ENCODE results near the gene HMGB2.

Gene HMGB2

DNA sequence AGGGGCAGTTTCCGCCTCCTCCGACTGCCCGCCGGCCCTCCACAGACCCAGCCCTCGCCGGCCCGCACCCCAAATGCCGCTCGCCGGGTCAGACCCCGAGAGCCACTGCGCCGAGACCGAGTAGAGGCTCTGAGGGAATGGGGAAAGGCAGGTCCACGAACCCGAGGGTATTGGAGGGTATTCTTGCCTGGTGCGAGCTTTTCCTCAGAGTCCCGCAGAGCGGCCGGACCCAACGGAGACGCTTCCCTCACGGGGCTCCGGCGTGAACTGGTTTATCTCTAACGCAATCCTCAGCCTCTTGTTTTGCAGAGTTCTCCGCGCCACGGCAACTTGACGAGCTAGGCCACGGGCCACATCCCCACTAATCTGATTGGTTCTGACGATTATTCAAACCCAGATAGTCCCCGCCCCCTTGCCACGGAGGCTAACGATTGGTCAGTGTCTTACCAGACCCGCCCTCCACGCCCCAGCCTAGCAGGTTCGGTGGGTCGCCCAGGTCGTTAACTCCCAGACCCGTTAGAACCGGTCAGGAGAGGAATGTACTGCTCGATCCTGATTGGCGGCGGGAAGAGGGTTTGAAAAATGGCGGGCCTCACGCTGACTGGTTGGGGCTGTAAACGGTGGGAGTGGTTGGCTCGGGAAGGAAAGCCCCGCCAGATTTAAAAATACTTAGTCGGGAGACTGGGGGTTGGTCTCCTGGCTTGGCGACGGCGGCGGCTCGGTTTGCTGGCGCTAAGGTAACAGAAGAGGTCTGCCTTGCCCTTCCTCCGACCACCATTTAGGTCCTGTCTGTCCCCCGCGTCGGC, at the start of gene HMGB2:
TSS of gene HMGB2 (minus strand) at position 274 of the 806 bp plus-strand sequence. CDS start 709 bp downstream, outside the sequence.
- peak; percentile 98 for DNase-seq

DNA sequence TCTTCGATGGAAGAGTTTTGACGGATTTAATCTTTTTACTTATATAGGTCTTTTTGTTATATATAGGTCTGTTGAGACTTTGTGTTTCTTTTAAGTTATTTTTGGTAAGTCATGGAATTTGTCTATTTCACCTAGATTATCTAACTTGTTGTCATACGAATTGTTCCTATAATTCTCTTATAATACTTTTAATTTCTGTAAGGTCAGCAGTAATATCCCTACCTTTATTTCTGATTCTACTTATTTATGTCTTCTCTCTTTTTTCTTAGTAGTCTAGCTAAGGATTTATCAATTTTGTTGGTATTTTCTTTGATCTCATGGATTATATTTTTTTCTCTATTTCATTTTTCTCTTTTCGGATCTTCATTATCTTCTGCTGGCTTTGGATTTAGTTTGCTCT, 48.2 kb upstream of the HMGB2 start:
- DNase-seq: no peak

DNA sequence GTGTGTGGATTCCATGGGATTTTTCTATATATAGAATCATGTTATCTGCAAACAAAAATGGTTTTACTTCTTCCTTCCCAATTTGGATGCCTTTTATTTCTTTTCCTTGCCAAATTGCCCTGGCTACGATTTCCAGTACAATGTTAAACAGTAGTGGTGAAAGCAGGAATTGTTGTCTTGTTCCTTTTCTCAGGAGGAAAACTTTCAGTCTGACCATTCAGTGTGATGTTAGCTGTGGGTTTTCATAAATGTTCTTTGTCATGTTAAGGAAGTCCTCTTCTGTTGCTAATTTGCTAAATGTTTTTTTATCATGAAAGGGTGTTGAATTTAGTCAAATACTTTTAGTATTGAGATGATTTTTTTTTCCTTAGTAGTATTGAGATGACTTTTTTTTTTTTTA, 47.5 kb upstream of the HMGB2 start:
- no peak for DNase-seq

DNA sequence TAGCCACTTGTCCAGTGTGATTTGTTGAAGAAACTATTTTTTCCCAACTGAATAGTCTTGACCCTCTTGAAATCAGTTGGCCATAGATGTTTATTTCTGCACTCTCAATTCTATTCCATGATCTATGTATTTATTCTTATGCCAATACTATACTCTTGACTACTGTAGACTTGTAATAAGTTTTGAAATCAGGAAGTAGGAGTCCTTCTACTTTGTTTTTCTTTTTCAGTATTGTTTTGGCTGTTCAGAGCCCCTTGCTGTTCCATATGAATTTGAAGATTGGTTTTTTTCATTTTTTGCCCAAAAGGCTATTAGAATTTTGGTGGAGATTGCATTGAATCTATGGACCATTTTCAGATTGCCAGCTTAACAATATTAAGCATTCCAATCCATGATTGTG, 46.8 kb upstream of the HMGB2 start:
- no peak for DNase-seq

DNA sequence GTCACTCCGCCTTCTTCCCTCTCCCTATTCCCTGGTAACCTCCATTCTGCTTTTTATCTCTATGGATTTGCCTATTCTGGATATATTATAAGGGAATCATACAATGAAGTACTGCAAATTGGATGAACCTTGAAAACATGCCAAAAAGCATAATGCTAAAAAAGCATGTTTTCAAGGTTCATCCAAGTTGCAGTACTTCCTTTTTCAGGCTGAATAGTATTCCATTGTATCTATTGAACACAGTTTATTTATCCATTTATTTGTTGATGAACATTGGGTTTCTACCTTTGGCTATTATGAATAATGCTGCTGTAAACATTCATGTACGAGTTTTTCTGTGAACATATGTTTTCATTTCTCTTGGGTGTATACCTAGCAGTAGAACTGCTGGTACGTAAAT, 45.8 kb upstream of the HMGB2 start:
- no peak for DNase-seq

DNA sequence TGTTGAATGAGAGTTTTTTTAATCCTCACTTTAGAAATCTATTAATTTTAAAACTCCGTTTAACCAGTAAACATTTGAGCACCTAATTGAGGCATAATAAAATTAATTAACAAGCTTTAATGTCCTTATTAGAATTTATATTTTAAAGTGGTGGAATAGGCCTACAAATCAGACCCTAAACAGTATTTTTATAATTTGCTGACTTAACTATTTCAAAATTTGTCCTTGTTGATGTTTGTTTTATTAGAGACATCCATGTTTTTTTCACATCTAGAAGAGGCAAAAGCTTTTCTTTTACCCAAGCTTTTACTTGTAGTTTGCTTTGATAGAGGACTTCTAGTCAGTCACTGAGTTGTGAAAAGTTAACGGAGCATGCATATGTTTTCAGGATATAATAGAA, 40.4 kb upstream of the HMGB2 start:
- no peak for DNase-seq

DNA sequence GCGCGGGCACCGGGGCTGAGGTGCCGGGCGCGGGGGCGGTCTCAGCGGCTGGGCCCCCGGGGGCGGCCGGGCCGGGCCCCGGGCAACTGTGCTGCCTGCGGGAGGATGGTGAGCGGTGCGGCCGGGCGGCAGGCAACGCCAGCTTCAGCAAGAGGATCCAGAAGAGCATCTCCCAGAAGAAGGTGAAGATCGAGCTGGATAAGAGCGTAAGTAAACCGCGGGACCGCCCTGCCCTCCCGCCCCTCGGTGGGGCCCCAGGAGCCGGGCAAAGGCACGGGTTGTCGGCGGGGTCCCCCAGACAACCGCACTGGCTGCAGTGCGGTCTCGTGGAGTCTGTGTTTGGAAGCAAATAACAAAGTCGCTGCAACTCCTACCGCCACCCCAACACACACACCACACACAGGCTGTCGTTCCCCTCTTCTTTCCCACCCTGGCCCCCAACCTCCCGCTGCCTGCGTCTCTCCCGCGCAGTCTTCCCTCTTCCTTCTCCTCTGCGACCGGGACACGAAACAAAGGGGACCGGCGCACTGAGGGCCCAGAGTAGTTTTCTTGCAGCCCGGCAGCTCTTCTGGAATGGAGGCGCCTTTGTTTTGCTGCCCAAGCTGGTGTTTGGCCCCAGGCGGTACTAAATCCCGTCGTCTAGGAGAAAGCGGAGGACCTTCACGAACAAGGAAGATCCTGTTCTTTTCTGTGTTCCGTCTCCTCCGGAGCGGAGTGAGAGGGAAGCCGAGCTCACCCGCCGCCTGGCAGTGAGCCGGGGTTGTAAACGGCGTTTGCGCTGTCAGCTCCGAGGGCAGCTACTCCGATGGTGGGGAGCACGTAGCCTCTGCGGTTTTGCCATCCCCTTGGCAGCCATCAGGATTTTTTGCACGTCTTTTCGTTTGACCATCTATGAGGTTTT, 37.4 kb upstream of the HMGB2 start:
- DNase-seq: peak; percentile 44

DNA sequence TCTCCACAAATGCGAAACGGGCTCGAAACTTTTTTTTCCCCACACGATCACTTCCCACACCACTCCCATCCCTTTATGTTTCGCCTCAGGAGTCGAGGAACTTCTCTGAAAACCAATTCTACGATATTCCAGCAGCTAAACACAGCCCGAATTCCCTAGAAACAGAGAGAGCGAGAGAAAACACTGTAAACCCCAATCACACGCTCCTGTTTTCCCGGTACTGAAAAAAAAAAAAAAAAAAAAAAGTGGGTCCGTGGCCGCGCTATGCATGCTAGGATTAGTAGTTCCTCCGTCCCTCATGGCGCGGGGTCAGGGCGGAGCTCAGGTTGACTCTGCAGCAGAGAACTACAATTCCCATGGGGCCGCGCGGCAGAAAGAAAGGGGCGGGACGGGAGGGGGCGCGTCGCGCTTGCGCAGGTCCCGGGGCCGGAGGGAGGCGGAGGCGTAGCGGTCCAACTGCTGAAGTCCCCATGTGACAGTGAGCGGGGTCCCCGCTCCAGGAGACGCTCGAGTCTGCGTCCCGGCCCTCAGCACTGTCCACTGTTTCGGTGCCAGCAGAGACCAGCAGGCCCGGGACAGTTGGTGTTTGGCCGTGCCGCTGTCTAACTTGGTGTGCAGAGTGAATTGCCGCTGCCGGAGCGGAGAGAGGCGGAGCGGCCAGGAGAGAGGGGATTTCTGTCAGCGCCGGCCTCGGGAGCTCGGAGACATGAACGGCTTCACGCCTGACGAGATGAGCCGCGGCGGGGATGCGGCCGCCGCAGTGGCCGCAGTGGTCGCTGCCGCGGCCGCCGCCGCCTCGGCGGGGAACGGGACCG, 36.5 kb upstream of the HMGB2 start, which contains the start of gene SAP30:
TSS of gene SAP30 (plus strand) at position 478 of the 815 bp plus-strand sequence. CDS start at position 707, 229 bp downstream.
- peak; percentile 96 for DNase-seq

DNA sequence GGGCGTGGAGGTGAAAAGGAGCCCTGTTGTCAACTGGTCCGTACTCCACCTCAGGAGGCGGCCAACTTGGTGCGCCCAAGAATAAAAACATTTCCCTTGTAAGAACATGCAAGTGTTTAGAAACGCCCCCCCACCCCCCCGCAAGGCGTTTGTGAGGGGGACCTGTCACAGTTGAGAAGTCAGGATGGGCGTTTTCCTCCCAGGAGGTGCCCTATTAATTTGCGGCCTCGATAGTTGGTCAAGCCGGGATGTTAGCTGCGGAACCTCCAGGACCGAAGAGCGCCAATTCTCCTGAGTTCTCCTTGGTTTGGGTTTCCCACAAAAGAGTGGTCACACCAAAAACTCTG, 35.9 kb upstream of the HMGB2 start:
- DNase-seq: no peak

DNA sequence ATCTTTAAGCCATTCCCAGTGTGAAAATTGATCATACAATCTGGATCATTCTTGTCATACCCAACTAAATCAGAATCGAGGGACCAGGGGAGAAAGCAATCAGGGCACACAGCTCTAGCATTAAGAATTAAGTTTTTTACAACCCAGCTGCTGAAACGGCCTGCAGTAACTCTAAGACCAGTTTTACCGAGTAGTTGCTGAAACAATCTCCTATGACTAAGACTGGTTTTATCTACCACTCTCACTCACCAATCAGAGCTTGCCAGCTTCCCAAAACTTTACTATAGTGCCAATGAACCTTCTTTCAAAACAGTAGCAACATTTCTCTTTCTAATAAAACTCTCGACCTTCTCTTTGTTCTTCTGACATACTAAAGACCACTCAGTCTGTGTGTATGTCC, 33.8 kb upstream of the HMGB2 start:
- no peak for DNase-seq

DNA sequence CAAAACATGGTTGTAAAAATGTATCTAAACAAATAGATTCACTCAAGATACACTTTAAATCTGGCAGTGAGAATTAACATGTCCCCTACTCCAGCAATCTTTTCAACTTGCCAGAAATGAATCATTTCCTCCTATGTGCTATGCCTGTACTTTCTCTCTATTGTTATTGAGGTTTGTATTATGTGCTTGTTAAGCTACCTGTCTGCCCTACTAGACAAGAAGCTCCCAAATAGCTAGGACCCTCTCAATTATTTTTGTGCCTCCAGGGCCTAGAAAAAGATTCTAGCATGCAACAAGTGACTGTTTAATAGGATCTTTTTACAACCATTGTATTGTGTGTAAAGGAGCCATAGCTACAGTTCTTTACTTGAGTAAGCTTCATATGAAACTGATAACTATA, 33.1 kb upstream of the HMGB2 start:
- DNase-seq: no peak

DNA sequence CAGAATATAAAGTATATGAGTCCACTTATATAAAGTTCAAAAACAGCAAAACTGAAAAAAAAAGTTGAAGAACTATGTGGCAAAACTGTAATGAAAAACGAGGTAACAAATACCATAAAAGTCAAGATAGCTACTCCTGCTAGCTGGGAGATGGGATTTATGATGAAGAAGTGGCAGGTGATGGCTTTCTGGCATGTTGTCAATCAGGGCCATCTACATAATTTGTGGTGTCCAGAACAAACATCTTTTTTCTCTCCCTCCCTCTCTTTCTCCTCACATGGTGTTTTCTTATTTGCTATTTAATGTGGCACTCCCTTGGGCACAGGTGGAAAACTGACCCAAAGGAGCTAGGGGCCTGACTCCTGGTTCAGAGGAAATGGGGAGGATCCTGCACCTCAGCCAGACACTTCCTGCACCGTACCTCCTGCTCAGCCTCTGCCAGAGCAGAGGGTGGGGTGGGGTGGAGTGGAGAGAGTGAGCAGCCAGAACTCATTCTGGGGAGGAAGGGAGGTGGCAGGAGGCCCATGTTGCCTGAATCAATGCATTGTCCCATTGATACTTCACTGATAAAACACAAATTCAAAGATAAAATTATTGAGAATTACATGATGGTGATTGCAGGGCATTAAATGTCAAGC, 31.3 kb upstream of the HMGB2 start:
- DNase-seq: no peak

DNA sequence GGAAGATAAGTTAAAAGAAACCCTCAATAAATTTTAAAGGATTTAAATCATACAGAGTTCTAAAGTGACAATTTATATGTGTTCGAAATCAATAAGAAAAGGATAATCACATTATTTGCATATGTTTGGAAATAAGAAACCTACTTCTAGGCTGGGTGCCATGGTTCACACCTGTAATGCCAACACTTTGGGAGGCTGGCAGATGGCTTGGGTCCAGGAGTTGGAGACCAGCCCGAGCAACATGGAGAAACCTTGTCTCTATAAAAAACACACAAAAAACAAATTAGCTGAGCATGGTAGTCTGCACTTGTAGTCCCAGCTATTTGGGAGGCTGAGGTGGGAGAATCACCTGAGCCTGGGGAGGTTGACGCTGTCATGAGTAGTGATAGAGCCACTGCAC, 28.5 kb upstream of the HMGB2 start:
- no peak for DNase-seq

DNA sequence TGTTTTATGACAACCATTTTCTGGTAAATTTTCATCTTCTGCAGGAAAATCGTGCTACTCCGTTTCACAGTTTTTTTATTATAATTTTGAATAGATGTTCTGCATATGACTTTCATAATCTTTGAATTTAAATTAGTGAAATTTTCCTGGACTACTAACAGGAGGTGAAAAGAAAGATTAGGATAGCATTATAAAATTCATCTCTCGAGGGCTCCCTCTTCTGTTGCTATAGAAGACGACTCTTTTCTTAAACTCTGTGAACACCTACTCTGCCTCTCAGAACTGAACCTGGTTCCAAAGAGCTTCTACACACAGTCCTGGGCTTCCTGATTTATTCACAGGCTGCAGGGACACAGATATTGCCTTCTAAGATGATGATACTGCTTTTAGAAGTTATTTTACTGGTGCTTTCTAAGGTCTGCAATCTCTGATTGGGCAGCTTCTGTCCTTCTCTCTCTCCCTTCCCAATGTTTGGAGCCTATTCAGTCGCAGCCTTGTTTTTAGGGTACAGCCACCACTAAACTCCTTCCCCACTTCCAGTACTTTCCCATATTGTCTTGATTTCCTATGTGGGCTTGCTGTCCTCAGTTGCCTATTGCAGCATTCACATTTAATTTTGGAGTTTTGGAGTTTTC, 26.5 kb upstream of the HMGB2 start:
- no peak for DNase-seq

DNA sequence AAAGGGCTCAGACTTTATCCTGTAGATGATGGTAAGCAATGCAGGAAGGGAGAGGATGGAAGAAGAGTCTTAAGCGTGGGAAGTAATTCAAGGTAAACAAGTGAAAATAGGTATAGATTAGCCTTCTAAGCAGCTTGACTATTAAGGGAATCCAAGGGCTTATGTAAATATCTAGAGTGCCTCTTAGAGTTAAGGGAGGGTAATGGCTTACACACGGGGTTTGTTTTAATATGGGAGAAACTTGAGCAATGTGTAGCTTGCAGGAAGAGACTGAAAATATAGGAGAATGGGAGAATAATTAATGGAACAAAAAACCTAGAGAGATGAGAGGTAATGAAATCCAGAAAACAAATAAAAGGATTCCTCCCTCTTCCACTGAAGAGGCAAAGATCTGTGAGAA, 23.8 kb upstream of the HMGB2 start:
- DNase-seq: no peak

DNA sequence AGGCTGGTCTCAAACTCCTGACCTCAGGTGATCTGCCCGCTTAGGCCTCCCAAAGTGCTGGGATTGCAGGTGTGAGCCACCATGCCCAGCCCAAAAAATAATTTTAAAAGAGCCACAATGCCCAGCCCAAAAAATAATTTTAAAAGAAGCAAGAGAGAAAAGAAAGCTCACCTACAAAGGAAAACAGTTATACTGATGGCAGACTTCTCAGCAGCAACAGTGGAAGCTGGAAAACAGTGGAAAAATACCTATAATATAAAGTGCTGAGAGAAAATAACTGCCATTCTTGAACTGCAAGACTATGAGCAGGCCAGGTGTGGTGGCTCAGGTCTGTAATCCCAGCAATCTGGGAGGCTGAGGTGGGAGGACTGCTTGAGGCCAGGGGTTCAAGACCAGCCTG, 13.3 kb upstream of the HMGB2 start:
- no peak for DNase-seq

DNA sequence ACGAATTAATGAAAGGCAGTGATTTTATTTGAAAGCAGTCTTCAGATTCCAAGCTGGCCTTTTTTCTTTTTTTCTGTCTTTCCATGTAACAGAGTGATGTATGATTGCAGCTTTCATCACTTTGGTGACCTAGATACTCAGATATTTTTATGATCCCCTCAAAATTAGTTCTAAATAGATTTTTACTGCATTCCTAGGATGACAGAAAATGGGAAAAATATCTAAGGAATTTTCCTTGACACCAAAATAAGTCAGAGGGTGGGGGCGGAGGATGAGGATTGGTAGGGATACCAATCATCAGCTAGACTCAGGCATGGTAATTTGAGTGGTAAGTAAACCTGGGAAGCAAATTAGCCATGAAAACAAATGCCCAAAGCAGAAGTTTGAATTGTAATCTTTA, 11.9 kb upstream of the HMGB2 start:
- DNase-seq: no peak

DNA sequence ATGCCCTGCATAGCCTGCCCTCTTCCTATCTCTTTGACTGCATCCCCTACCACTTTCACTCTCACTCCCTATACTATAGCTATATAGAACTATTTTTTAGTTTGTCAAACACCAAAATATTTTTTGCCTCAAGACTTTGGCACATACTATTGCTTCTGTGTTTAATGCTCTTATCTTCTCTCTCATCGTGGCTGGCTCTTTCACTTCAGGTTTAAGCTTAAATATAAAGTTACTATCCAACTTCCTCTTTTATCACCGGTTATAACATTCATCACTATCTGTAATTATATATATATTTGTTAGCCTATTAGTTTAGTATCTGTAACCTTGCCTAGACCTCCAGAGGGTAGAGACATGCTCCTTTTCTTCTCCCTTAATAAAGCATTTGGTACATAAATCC, 11.5 kb upstream of the HMGB2 start:
- no peak for DNase-seq

DNA sequence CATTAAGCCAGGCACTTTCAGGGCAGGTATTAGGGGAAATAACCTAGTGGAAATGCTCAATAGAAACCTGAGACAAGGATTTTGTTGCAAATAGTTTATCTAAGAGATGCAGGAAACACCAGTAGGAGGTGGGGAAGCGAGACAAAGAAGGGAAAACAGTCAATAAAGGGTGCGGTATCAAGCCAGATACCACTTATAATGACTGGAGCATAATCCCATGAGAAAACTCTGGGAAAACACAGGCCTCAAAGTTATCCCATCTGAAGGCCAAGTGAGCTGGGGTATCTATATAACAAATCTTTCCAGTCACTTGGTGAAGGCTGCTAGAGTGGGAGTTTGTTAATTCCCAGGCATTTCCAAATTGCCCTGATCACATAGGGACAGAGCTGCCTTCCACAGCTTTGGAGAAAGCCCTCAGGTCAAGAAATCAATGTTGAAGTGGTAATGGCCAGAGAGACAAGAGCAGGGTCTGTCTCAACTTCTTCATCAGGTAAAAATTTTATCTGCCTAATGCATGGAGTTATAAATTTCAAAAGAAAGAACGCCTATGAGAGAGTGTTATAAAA, 9.8 kb upstream of the HMGB2 start:
- no peak for DNase-seq

DNA sequence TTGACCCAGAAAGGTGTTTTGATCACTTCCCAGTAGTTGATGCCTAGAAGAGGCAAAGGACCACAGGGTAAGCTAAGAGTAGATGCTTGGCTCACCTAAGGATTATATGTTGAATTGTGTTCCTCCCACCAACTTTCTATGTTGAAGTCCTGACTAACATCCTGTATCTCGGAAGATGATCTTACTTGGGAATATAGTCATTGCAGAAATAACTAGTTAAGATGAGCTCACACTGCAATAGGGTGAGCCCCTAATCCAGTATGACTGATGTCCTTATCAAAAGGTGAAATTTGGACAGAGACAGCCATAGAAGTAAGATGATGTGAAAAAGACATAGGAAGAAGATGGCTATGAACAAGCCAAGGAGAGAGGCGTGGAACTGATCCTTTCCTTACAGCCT, 3.3 kb upstream of the HMGB2 start:
- DNase-seq: no peak

DNA sequence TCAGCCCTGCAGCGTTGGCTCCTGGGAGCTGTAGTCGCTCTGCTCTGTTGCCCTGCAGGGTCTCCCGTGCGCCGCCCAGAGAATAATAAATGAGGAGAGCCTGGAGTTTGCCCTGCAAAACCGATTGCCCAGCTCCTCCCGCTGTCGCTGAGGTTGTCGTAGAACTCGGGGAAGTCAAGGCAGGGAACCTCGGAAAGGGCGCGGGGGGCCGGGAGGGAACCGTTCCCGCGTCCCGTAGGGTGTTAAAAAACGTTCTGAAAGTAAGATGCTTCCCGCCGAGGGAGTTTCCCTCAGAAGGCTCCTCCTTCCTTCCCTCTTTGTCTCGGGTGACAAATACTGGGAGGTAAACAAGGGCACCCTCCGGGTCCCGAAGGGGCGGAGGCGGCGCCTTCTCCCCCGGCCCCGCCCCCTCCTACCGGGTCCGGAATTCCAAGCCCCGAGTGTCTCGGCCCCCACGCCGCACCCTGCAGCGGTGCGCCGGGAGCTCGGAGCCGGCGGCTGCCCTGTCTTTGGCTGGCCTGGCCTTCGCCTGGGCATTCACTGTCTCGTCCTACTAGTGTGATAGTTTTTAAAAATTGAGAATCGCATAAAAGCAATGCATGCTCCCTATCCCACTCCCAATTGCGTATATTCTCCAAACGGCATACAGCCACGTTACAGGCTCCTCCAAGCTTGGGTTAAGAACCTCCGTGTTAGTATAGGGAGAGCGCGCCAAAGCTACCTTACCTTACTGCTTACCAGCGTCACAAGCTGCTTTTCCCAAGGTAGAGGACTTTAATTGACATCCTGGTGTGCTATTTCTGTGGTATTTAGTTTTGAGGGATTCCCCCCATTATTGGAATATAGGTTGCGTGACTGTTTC, 964 bp upstream of the HMGB2 start:
- DNase-seq: peak; percentile 86

All from NCI-H345 (cell line).